H1 (cell line): ENCODE measurements around the gene HOXB9.

Experiments used
- CHD7 ChIP-seq: fragments of 300-600 bp; sonication (generic); IDR thresholded peaks from 2 replicates; pipeline ENCODE4 v1.7.1; 2012; ENCODE audit warnings: low read length, moderate library complexity, mild to moderate bottlenecking, inconsistent platforms; ENCODE audit not compliant: insufficient replicate concordance
- CTCF ChIP-seq, 3 experiments: IDR thresholded peaks; 1 replicate in 2 of 3; 2 replicates in 1 of 3; pipeline versions ENCODE4 v1.5.1 to v1.6.1; 2011; ENCODE audit warnings: low read length in 3 of 3, mild to moderate bottlenecking in 3 of 3, inconsistent platforms in 2 of 3, low read depth in 1 of 3, moderate library complexity in 1 of 3; ENCODE audit not compliant: insufficient read depth in 1 of 3; ENCODE audit errors: control extremely low read depth in 1 of 3
- HDAC2 ChIP-seq, 2 experiments: fragments of 300-600 bp in 1 of 2; sonication (generic) in 1 of 2; IDR thresholded peaks; 2 replicates each; pipeline ENCODE4 v1.6.1; 2011 to 2012; ENCODE audit warnings: low read depth in 2 of 2, low read length in 2 of 2, mild to moderate bottlenecking in 2 of 2, moderate library complexity in 2 of 2, borderline replicate concordance in 1 of 2, inconsistent platforms in 1 of 2
- KDM1A ChIP-seq: fragments of 200-600, 300-600 bp; sonication (generic); IDR thresholded peaks from 2 replicates; pipeline ENCODE4 v1.7.1; 2016; ENCODE audit warnings: mild to moderate bottlenecking, low read length, borderline replicate concordance
- KDM4A ChIP-seq: IDR thresholded peaks from one replicate; pipeline ENCODE4 v1.7.1; 2012; ENCODE audit warnings: low read depth, mild to moderate bottlenecking, moderate library complexity, low read length, inconsistent platforms; ENCODE audit not compliant: severe bottlenecking
- TAF1 ChIP-seq: IDR thresholded peaks from 2 replicates; pipeline ENCODE4 v1.6.1; 2011; ENCODE audit warnings: mild to moderate bottlenecking, low read depth, low read length
- ZNF274 ChIP-seq: IDR thresholded peaks from 2 replicates; pipeline ENCODE4 v1.7.0; 2012; ENCODE audit warnings: low read length, borderline replicate concordance; ENCODE audit errors: extremely low read depth

- no peak for TF ChIP-seq CHD7
- no peak for TF ChIP-seq HDAC2 (IDR thresholded peaks at IDR 0.05; ENCODE audit: borderline replicate concordance in 1 of 2, low read depth in 2 of 2, low read length in 2 of 2)
- no peak for TF ChIP-seq CTCF (IDR thresholded peaks at IDR 0.05; ENCODE audit: control extremely low read depth in 1 of 3, insufficient read depth in 1 of 3, low read depth in 1 of 3, low read length in 3 of 3)
- TF ChIP-seq KDM1A = no peak
- TF ChIP-seq KDM4A = no peak
- TF ChIP-seq ZNF274 = no peak
- TF ChIP-seq TAF1 = no peak
These were observed 14.7 kb upstream of the HOXB9 start for GRCh38 chr17:48640858-48641180.
